NCI-H460 (cell line): ENCODE data around the gene FBXW12. TPM values are rescaled to one million over a fixed set of nuclear protein-coding genes. Genes with fewer than 3 reads are reported as not detected.
"Not testable (repeated sequence)": the region's sequence is repeated elsewhere in the genome, so short reads cannot be mapped to it uniquely, and the experiment has no call there.

Source experiments
- DNase-seq: peaks from one replicate; pipeline ENCODE4 v3.0.0-alpha.2; 2016; ENCODE audit warnings: low read depth; ENCODE audit errors: extremely low read depth
- total RNA-seq: library from RNA; depleted of rRNA; stranded (reverse); fragments of >200 nt; shearing (Covaris generic); gene quantifications from 2 replicates; pipeline ENCODE4 v1.2.3, GENCODE V29; 2014

Gene FBXW12
- total RNA-seq, 1 experiment from 2014 or later, result not detected

- DNase-seq, result no peak
Observed at GRCh38 chr3:48370333-48370713, 1.7 kb upstream of the FBXW12 start.

GRCh38 chr3:48372377-48372770 lies 355 bp downstream of the FBXW12 start:
- no peak for DNase-seq

- DNase-seq, result no peak
Observed at GRCh38 chr3:48372862-48373435, 930 bp downstream of the FBXW12 start.

- no peak for DNase-seq
Observed at GRCh38 chr3:48387634-48388033, 15.6 kb downstream of the FBXW12 start.

- no peak for DNase-seq
Observed at GRCh38 chr3:48388966-48389365, 16.9 kb downstream of the FBXW12 start.

- no peak for DNase-seq
Observed at GRCh38 chr3:48394391-48394790, 22.4 kb downstream of the FBXW12 start.

- no peak for DNase-seq
Observed at GRCh38 chr3:48395714-48396113, 23.7 kb downstream of the FBXW12 start.

GRCh38 chr3:48397767-48398681 lies 26.0 kb downstream of the FBXW12 start:
- DNase-seq, result no peak

- no peak for DNase-seq
Observed at GRCh38 chr3:48398701-48399386, 26.8 kb downstream of the FBXW12 start.

- DNase-seq, result no peak
Observed at GRCh38 chr3:48399387-48400172, 27.6 kb downstream of the FBXW12 start.

- peak; percentile 58 for DNase-seq
Observed at GRCh38 chr3:48400824-48401433, 28.9 kb downstream of the FBXW12 start.

GRCh38 chr3:48401434-48401901 lies 29.4 kb downstream of the FBXW12 start:
- not testable (repeated sequence) for DNase-seq

- peak; percentile 2 for DNase-seq
Observed at GRCh38 chr3:48402281-48402732, 30.3 kb downstream of the FBXW12 start.

GRCh38 chr3:48402907-48403306 lies 30.9 kb downstream of the FBXW12 start:
- no peak for DNase-seq

- DNase-seq, result no peak
Observed at GRCh38 chr3:48403533-48404439, 31.8 kb downstream of the FBXW12 start.

- no peak for DNase-seq
Observed at GRCh38 chr3:48404440-48405342, 32.7 kb downstream of the FBXW12 start.

GRCh38 chr3:48405343-48405881 lies 33.4 kb downstream of the FBXW12 start:
- DNase-seq, result no peak

- no peak for DNase-seq
Observed at GRCh38 chr3:48405971-48406370, 34.0 kb downstream of the FBXW12 start.
